ENCODE data around the gene ING2. TPM values are rescaled to one million over a fixed set of nuclear protein-coding genes. Genes with fewer than 3 reads are reported as not detected.

ING2 gene
- polyA plus RNA-seq, 3 donors from 2014 or later: 8.4 to 10.2 (median 9.7) TPM

- Mint-ChIP-seq H3K9me3 (no peaks in the 10 kb centered on the region), H3K27ac (peak overlapping the region; percentile 92 to 99 (median 98)), H3K36me3 (peaks cover 4 to 10% (median 10%) of the 10 kb centered on the region in 3 donors), H3K27me3 (ENCODE audit: low read depth in 3 of 3) (peaks cover 5 to 12% (median 8%) of the 10 kb centered on the region in 3 donors), H3K4me1 (peaks cover 15 to 21% of the 10 kb centered on the region in 2 donors), H3K4me3 (peak overlapping the region; percentile 92 to 99 (median 97))
- no peak for DNase-seq
Observed at GRCh38 chr4:183506389-183506735, 1.5 kb downstream of the ING2 start.

GRCh38 chr4:183507925-183508696 lies 3.3 kb downstream of the ING2 start:
- Mint-ChIP-seq H3K9me3 (no peaks in the 10 kb centered on the region), H3K4me1 (peaks cover 11 to 12% of the 10 kb centered on the region in 2 donors), H3K36me3 (peaks cover 4 to 13% (median 12%) of the 10 kb centered on the region in 3 donors), H3K27me3 (ENCODE audit: low read depth in 3 of 3) (peaks cover 5 to 12% (median 8%) of the 10 kb centered on the region in 3 donors), H3K4me3 (peak overlapping the region in 1 of 5 donors; percentile 29), H3K27ac (peak overlapping the region in 3 of 6 donors; percentile 32 to 72 (median 63))
- no peak for DNase-seq

- Mint-ChIP-seq H3K4me3 (no peak overlapping the region), H3K27ac (no peak overlapping the region), H3K36me3 (peaks cover 4 to 13% (median 12%) of the 10 kb centered on the region in 3 donors), H3K27me3 (ENCODE audit: low read depth in 3 of 3) (peaks cover 5 to 12% (median 7%) of the 10 kb centered on the region in 3 donors), H3K4me1 (peaks cover 5 to 6% of the 10 kb centered on the region in 2 donors), H3K9me3 (no peaks in the 10 kb centered on the region)
- no peak for DNase-seq
Observed at GRCh38 chr4:183508697-183509335, 4.0 kb downstream of the ING2 start.

GRCh38 chr4:183515411-183515810 lies 10.6 kb downstream of the ING2 start:
- DNase-seq: no peak
- H3K4me1 Mint-ChIP-seq: no peaks in the 10 kb centered on the region
- no peaks in the 10 kb centered on the region for H3K27me3 Mint-ChIP-seq (ENCODE audit: low read depth in 3 of 3)
- H3K36me3 Mint-ChIP-seq: peaks cover 0 to 10% (median 9%) of the 10 kb centered on the region in 3 donors
- no peak overlapping the region for H3K4me3 Mint-ChIP-seq
- no peaks in the 10 kb centered on the region for H3K9me3 Mint-ChIP-seq
- no peak overlapping the region for H3K27ac Mint-ChIP-seq

GRCh38 chr4:183517194-183517593 lies 12.3 kb downstream of the ING2 start:
- no peak for DNase-seq
- H3K9me3 Mint-ChIP-seq: no peaks in the 10 kb centered on the region
- peaks cover 0 to 1% (median 0%) of the 10 kb centered on the region in 3 donors for H3K36me3 Mint-ChIP-seq
- no peaks in the 10 kb centered on the region for H3K4me1 Mint-ChIP-seq
- H3K27ac Mint-ChIP-seq: no peak overlapping the region
- no peaks in the 10 kb centered on the region for H3K27me3 Mint-ChIP-seq (ENCODE audit: low read depth in 3 of 3)
- H3K4me3 Mint-ChIP-seq: no peak overlapping the region

- Mint-ChIP-seq H3K27ac (no peak overlapping the region), H3K36me3 (no peaks in the 10 kb centered on the region), H3K27me3 (ENCODE audit: low read depth in 3 of 3) (no peaks in the 10 kb centered on the region), H3K9me3 (no peaks in the 10 kb centered on the region), H3K4me1 (no peaks in the 10 kb centered on the region), H3K4me3 (no peak overlapping the region)
- DNase-seq: no peak
Observed at GRCh38 chr4:183517781-183518180, 12.9 kb downstream of the ING2 start.

GRCh38 chr4:183522821-183523220 lies 18.0 kb downstream of the ING2 start:
- H3K27me3 Mint-ChIP-seq (ENCODE audit: low read depth in 3 of 3): peaks cover 5 to 7% (median 5%) of the 10 kb centered on the region in 3 donors
- no peak for DNase-seq
- no peaks in the 10 kb centered on the region for H3K36me3 Mint-ChIP-seq
- H3K27ac Mint-ChIP-seq: no peak overlapping the region
- no peak overlapping the region for H3K4me3 Mint-ChIP-seq
- H3K4me1 Mint-ChIP-seq: no peaks in the 10 kb centered on the region
- H3K9me3 Mint-ChIP-seq: peaks cover 0 to 3% (median 0%) of the 10 kb centered on the region in 6 donors

GRCh38 chr4:183527326-183527725 lies 22.5 kb downstream of the ING2 start:
- H3K27ac Mint-ChIP-seq: no peak overlapping the region
- H3K36me3 Mint-ChIP-seq: no peaks in the 10 kb centered on the region
- H3K4me3 Mint-ChIP-seq: no peak overlapping the region
- no peaks in the 10 kb centered on the region for H3K4me1 Mint-ChIP-seq
- peaks cover 0 to 5% (median 0%) of the 10 kb centered on the region in 6 donors for H3K9me3 Mint-ChIP-seq
- no peak for DNase-seq
- H3K27me3 Mint-ChIP-seq (ENCODE audit: low read depth in 3 of 3): peaks cover 5 to 12% (median 11%) of the 10 kb centered on the region in 3 donors

GRCh38 chr4:183532821-183533220 lies 28.0 kb downstream of the ING2 start:
- no peaks in the 10 kb centered on the region for H3K4me1 Mint-ChIP-seq

GRCh38 chr4:183533698-183534097 lies 28.8 kb downstream of the ING2 start:
- H3K4me3 Mint-ChIP-seq: no peak overlapping the region
- peaks cover 0 to 2% (median 0%) of the 10 kb centered on the region in 6 donors for H3K9me3 Mint-ChIP-seq
- peaks cover 2 to 10% (median 3%) of the 10 kb centered on the region in 3 donors for H3K27me3 Mint-ChIP-seq (ENCODE audit: low read depth in 3 of 3)
- no peak for DNase-seq
- H3K27ac Mint-ChIP-seq: no peak overlapping the region
- H3K4me1 Mint-ChIP-seq: no peaks in the 10 kb centered on the region
- H3K36me3 Mint-ChIP-seq: no peaks in the 10 kb centered on the region

More at GRCh38 chr4:183532821-183533220, 28.0 kb downstream of the ING2 start:
- H3K9me3 Mint-ChIP-seq: peaks cover 0 to 2% (median 0%) of the 10 kb centered on the region in 6 donors
- no peaks in the 10 kb centered on the region for H3K36me3 Mint-ChIP-seq
- peaks cover 0 to 8% (median 6%) of the 10 kb centered on the region in 3 donors for H3K27me3 Mint-ChIP-seq (ENCODE audit: low read depth in 3 of 3)
- H3K27ac Mint-ChIP-seq: no peak overlapping the region
- no peak for DNase-seq
- H3K4me3 Mint-ChIP-seq: no peak overlapping the region

GRCh38 chr4:183540410-183541009 lies 35.7 kb downstream of the ING2 start:
- H3K9me3 Mint-ChIP-seq: peaks cover 0 to 12% (median 1%) of the 10 kb centered on the region in 6 donors
- no peaks in the 10 kb centered on the region for H3K4me1 Mint-ChIP-seq
- no peak overlapping the region for H3K27ac Mint-ChIP-seq
- H3K36me3 Mint-ChIP-seq: peaks cover 0 to 11% (median 0%) of the 10 kb centered on the region in 3 donors
- no peak for DNase-seq
- H3K4me3 Mint-ChIP-seq: no peak overlapping the region
- H3K27me3 Mint-ChIP-seq (ENCODE audit: low read depth in 3 of 3): peaks cover 9 to 16% (median 16%) of the 10 kb centered on the region in 3 donors

- H3K9me3 Mint-ChIP-seq: peaks cover 0 to 12% (median 1%) of the 10 kb centered on the region in 6 donors
- H3K27ac Mint-ChIP-seq: no peak overlapping the region
- no peak for DNase-seq
- no peak overlapping the region for H3K4me3 Mint-ChIP-seq
- peaks cover 9 to 16% (median 16%) of the 10 kb centered on the region in 3 donors for H3K27me3 Mint-ChIP-seq (ENCODE audit: low read depth in 3 of 3)
- peaks cover 0 to 11% (median 0%) of the 10 kb centered on the region in 3 donors for H3K36me3 Mint-ChIP-seq
- no peaks in the 10 kb centered on the region for H3K4me1 Mint-ChIP-seq
Observed at GRCh38 chr4:183541010-183541751, 36.3 kb downstream of the ING2 start.

GRCh38 chr4:183541752-183542040 lies 36.8 kb downstream of the ING2 start:
- Mint-ChIP-seq H3K27me3 (ENCODE audit: low read depth in 3 of 3) (peaks cover 9 to 21% (median 18%) of the 10 kb centered on the region in 3 donors), H3K4me1 (no peaks in the 10 kb centered on the region), H3K4me3 (no peak overlapping the region), H3K36me3 (peaks cover 0 to 11% (median 0%) of the 10 kb centered on the region in 3 donors), H3K9me3 (peaks cover 0 to 12% (median 1%) of the 10 kb centered on the region in 6 donors), H3K27ac (no peak overlapping the region)
- DNase-seq: no peak
